D721Med (cell line): ENCODE data around the gene MLYCD.

ENCODE experiments used
- DNase-seq: peaks from one replicate; pipeline ENCODE4 v3.0.0; 2011; ENCODE audit warnings: low spot score; ENCODE audit not compliant: insufficient read length
- FAIRE-seq: peaks from 2 replicates; lab custom pipeline; 2011; peaks lifted over from hg19 to GRCh38; lab: Jason Lieb, UNC
- TF ChIP-seq, protein P1 (sequence below): IDR thresholded peaks from 2 replicates; pipeline ENCODE4 v1.5.1; 2012; ENCODE audit warnings: mild to moderate bottlenecking, control low read depth; ENCODE audit not compliant: insufficient read depth; ENCODE audit errors: missing control alignments

Gene MLYCD

DNA sequence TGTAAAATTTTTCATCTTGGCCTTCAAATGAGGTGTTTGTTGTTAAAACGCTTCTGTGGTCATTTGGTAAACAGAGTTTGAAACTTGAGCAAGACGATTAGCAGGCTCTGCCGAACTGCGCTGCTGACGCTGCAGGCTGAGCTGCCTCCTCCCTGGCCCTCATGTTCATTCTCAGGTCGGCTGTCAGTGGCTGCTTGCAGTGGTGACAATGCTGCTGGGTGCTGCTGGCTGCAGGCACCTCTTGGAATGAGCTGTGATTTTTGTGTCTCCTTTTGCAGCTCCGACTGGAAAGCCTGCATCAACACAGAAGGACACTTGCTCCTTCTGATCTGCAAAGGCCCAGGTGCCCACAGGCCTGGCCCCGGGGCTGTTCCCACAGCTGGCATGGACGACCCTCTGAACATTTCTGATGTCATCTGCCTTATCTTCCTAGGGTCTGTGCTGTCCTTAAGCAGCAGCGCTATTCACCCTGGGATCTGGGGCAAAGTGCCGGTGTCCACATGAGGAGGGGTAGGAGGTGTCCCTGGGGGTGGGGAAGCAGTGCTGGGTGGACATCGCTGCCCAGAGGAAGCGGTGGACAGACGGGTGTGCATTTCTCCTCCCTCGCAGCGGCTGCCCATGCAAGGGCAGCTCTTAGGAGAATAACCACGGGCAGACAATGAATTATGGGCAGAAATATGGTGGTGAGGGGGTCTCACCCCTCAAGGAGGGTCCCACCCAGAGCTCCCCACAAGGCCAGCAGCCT lies 31.1 kb downstream of the MLYCD start:
- TF ChIP-seq, protein P1, sequence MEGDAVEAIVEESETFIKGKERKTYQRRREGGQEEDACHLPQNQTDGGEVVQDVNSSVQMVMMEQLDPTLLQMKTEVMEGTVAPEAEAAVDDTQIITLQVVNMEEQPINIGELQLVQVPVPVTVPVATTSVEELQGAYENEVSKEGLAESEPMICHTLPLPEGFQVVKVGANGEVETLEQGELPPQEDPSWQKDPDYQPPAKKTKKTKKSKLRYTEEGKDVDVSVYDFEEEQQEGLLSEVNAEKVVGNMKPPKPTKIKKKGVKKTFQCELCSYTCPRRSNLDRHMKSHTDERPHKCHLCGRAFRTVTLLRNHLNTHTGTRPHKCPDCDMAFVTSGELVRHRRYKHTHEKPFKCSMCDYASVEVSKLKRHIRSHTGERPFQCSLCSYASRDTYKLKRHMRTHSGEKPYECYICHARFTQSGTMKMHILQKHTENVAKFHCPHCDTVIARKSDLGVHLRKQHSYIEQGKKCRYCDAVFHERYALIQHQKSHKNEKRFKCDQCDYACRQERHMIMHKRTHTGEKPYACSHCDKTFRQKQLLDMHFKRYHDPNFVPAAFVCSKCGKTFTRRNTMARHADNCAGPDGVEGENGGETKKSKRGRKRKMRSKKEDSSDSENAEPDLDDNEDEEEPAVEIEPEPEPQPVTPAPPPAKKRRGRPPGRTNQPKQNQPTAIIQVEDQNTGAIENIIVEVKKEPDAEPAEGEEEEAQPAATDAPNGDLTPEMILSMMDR: no peak
- DNase-seq (no peak), FAIRE-seq (no peak)

DNA sequence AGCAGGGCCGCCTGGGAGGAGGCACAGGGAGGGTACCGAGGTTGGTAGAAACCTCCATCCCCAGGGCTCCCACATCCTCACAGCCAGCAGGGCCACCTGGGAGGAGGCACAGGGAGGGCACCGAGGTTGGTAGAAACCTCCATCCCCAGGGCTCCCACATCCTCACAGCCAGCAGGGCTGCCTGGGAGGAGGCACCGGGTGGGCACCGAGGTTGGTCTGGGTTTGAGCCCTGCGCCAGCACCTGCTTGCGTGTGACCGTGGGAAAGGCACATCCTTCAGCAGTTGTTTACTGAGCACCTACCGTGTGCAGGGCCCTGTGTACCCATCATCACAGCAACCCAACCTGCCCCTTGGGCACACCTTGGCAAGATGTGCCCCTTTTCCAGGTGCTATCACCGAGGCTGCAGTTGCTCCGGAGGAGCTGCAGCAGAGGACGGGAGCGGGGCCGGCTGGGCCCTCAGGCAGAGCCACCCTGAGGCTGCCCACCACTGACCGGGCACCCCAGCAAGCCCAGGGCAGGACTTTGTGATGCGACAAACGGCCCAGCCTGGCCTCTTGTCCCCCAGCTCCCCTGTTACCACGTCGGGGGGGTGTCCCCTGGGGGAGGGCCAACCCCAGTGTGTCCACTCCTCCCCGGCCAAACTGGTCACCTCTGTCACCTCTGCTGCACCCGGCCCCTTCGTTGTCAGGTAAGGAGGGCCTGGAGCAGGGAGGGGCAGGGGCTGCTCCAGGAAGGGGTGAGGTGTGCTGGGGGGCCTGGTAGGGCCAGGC lies 32.0 kb downstream of the MLYCD start:
- DNase-seq: no peak
- no peak for FAIRE-seq
- TF ChIP-seq, protein P1: no peak

DNA sequence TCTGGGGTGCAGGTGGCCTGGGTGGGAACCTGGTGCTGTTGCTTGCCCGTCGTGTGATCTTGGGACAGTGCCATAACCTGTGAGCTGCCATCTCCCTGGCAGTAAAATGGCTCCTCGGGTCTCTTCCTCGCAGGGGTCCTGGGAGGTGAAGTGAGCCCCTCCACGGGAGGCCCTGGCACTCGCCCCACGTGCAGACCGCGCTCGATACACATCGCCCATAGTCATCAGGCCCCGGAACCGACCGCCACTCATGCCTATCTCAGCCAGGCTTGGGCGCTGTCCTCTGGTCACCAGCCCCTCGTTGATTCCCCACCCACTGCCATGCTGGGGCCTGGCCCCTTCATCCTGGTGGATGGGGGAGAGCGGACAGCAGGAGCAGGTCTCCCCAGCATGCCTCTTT lies 32.6 kb downstream of the MLYCD start:
- FAIRE-seq (no peak), DNase-seq (no peak)
- TF ChIP-seq, protein P1: no peak

DNA sequence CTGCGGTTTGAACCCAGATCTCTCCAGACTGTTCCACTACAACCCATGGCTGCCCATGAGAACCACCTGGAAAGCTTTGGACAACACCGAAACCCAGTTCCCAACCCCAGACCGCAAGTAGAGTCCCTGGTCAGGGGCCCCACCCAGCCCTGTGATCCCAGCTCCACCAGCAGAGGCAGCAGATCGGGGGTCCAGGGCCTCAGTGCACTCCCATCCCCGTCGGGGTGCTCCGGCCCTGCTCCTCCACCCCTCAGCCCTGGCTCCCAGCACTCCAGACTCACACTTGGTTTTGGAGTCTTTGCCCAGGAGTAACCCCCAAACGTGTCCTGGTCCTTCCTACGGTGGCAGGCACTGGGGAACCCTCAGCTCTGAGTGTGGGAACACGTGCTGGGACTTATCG lies 33.4 kb downstream of the MLYCD start:
- TF ChIP-seq, protein P1: no peak
- FAIRE-seq: no peak
- DNase-seq: no peak

DNA sequence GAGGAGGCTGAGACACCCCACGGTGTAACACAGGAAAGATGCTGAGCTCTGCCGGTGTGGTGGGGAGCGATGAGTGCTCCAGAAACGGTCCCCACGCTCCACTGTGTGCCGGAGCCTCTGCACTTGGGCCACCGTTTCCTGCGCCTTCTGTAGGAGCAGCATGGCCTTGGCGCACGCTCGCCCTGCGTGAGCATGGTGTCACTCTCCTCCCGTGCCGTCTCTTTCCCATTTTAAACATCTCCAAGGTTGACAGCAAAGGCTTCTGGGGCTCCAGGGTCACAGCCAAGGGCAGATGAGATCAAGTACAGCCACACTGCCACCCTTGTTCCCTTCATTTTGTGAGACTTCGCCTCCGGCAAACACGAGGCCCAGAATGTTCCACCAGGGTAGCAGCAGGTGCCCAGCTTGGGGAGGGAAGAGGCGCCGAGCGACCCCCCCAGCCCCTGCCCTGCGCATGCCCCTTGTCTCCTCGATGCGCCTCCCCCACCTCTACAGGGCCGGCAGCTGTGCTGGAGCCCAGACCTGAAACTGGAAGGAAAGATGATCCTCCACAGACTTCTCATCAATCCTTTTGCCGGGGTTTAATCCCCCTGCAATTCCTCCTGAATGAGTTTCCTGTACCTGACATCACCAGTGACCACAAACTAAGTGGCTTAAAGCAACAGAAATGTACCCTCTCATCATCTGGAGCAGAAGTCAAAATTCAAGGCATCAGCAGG lies 34.2 kb downstream of the MLYCD start:
- TF ChIP-seq, protein P1: no peak
- DNase-seq (peak; percentile 69), FAIRE-seq (no peak)

DNA sequence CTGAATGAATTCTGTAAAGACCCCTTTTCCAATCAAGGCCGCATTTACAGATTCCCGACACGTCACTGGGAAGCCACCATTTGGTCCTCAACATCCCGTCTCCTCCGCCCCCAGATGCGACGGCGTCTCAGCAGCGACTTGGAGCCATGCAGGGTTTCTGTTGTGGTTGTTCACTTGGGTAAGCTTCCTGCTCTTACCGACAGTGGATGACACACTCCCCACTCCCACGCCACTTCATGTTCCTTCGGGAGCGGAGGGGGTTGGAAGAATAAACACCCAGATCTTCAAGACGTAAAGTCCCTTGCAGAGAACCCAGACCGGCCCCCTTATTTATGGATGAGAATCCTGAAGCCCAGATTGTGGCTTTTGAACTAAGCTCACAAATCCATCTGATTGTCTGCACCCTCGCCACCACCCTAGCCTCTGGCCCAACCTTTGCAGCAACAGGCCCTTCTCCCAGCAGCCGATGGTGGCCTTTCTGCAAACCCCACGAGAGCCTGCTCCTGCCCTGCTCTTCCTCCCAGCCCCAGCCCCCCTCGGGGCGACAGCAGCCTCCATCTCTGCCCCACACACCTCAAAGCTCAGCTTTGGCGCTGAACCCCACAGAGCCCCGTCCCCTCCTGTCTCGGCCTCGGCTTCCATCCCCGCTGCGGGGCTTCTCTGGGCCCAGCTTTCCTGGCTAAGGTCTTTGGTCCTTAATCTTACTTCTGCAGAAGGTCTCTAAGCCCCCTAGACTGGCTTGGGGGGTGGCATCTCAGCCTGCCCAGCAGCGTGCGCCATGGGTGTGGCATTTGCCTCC lies 35.2 kb downstream of the MLYCD start:
- FAIRE-seq: no peak
- no peak for DNase-seq
- TF ChIP-seq, protein P1: no peak
